GM15510 (cell line): Measurements from ENCODE around the gene CST7.

Experiments used
- POLR2A ChIP-seq: IDR thresholded peaks from 3 replicates; pipeline ENCODE4 v1.6.1; 2011; ENCODE audit warnings: borderline replicate concordance; ENCODE audit not compliant: insufficient read length; ENCODE audit errors: extremely low read depth

The CST7 gene, protein sequence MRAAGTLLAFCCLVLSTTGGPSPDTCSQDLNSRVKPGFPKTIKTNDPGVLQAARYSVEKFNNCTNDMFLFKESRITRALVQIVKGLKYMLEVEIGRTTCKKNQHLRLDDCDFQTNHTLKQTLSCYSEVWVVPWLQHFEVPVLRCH

GRCh38 chr20:24948939-24949679 lies at the start of gene CST7:
CST7 (plus strand) TSS chr20:24949269; CDS start chr20:24949506, 237 bp downstream.
- TF ChIP-seq POLR2A = no peak

GRCh38 chr20:24906806-24907205 lies 42.3 kb upstream of the CST7 start:
- no peak for TF ChIP-seq POLR2A

DNA sequence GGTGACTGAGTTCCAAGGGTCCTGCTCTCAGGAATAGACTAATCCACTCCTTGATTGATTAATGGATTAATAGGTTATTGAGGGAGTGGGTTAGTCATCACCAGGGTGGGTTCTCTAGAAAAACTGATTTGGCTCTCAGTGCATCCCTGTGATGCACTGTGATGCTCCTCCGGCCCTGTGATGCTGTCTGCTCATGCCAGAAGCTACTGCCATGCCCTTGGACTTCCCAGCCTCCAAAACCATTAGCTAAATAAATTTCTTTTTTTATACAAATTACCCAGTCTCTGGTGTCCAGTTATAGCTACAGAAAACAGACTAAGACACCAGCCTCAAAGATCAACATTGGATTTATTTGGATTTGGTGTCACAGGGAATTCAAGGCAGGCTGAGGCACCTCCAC lies 40.4 kb upstream of the CST7 start:
- no peak for TF ChIP-seq POLR2A

DNA sequence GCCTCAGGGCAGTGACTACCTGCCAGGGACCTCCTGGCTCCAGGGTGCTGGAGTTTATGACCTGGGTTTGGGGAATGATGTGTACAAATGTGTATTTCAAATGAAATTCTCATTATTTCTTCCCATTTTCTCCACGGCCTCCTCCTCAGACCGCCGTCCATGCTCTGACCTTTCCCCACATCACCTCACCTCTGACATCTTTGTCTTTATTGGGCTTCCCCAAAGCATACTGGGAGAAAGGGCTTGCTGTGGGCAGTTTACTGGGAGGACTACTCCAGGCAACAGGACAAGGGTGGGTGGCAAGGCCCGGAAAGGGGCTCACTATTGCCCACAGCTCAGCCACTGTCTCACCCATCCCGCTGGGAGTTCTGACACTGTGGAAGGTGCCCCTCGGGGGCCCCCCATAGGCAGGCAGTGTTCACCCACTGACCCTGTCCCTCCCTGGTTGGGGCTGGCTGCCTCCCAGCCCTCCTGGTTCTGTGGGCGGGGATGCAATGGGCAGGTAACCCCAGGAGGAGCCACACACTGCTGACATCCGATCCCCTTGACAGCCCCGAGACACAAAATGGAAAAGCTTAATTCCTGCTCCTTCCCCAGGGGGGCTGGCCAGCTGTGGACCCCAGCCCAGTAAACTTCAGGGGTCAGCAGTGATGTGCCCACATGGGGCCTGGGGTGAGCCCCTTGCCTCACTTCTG lies 39.8 kb upstream of the CST7 start:
- no peak for TF ChIP-seq POLR2A

- no peak for TF ChIP-seq POLR2A
These were observed 39.2 kb upstream of the CST7 start for GRCh38 chr20:24909861-24910260.

- no peak for TF ChIP-seq POLR2A
These were observed 38.6 kb upstream of the CST7 start for GRCh38 chr20:24910461-24910860.

GRCh38 chr20:24911461-24911860 lies 37.6 kb upstream of the CST7 start:
- no peak for TF ChIP-seq POLR2A

GRCh38 chr20:24912397-24913075 lies 36.5 kb upstream of the CST7 start:
- TF ChIP-seq POLR2A = no peak

GRCh38 chr20:24913076-24913628 lies 35.9 kb upstream of the CST7 start:
- no peak for TF ChIP-seq POLR2A

DNA sequence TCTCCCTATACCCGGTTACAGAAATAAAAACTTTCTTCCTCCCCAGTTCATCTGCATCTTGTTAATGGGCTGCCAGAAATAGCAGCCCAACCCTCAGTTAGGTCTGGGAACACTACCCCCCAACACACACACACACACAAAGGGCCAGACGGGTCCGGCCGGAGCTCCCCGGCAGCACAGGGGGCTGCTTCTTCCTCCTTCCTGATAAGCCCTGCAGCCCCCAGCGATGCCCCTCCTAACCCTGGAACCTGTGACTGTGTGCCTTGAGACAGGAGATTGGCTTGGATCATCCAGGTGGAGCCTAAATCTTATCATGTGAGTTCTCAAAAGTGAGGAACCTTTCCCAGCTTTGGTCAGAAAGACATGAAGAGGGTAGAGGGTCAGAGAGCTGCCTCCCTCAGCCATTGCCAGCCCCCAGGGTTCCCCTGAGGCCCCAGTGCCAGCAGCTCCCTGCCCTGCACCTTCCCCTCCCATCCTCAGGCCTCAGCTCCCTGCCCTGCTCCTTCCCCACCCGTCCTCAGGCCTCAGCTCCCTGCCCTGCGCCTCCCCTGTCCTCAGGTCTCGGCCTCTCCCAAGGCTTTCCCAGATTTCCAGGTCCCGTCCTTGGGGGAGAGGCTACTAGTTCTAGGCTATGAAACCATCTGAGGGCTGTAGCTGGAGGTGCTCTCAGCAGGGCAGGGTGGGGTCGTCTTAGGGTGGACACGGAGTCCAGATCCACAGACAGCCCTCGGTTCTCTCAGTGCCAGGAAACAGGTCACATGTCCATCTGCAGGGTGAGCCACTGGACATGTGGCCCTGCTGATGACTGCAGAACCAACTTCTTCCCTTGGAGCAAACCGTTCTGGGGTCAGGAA lies 34.5 kb upstream of the CST7 start:
- no peak for TF ChIP-seq POLR2A

DNA sequence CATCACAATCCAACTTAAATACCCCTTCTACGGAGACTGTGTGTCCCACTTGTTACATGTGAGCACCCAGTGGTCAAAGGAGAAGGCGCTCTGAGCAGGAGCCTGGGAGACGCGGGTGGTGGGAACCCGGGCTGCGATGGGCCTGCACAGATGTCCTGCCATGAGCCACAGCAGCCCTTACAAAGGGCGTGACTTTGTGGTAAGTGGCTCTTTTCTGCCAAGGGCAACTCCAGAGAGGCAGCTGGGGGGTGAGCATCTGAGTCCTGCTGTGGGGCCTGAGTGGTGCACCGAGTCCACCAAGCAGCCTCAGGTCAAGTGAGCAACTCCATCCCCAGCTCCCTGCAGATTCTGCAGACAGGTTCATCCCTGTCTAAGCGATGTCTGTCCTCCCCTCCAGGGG lies 33.6 kb upstream of the CST7 start:
- TF ChIP-seq POLR2A = no peak

- TF ChIP-seq POLR2A = no peak
These were observed 33.2 kb upstream of the CST7 start for GRCh38 chr20:24915892-24916291.

- TF ChIP-seq POLR2A = no peak
These were observed 32.7 kb upstream of the CST7 start for GRCh38 chr20:24916412-24916811.

- TF ChIP-seq POLR2A = no peak
These were observed 32.0 kb upstream of the CST7 start for GRCh38 chr20:24917056-24917455.

- no peak for TF ChIP-seq POLR2A
These were observed 31.1 kb upstream of the CST7 start for GRCh38 chr20:24917797-24918578.
